Measurements from ENCODE around the gene DLGAP4.

Gene DLGAP4

GRCh38 chr20:36334281-36335205, 28.4 kb downstream of the DLGAP4 start:
- DNase-seq: no peak

GRCh38 chr20:36335206-36335870, 29.2 kb downstream of the DLGAP4 start:
- DNase-seq: no peak

GRCh38 chr20:36336204-36336603, 30.1 kb downstream of the DLGAP4 start:
- no peak for DNase-seq

- no peak for DNase-seq
Measured at GRCh38 chr20:36336954-36337704, 31.0 kb downstream of the DLGAP4 start.

GRCh38 chr20:36337886-36338285, 31.7 kb downstream of the DLGAP4 start:
- no peak for DNase-seq

GRCh38 chr20:36339646-36340592, 33.8 kb downstream of the DLGAP4 start:
- DNase-seq: no peak

- DNase-seq: no peak
Measured at GRCh38 chr20:36340593-36340990, 34.5 kb downstream of the DLGAP4 start.

- DNase-seq: no peak
Measured at GRCh38 chr20:36341331-36342020, 35.3 kb downstream of the DLGAP4 start.

GRCh38 chr20:36342331-36343120, 36.4 kb downstream of the DLGAP4 start:
- DNase-seq: no peak

- no peak for DNase-seq
Measured at GRCh38 chr20:36343641-36344040, 37.5 kb downstream of the DLGAP4 start.

GRCh38 chr20:36344517-36345132, 38.5 kb downstream of the DLGAP4 start:
- no peak for DNase-seq

GRCh38 chr20:36346256-36346655, 40.1 kb downstream of the DLGAP4 start:
- no peak for DNase-seq

- DNase-seq: no peak
Measured at GRCh38 chr20:36349384-36350170, 43.4 kb downstream of the DLGAP4 start.

- no peak for DNase-seq
Measured at GRCh38 chr20:36350439-36350838, 44.3 kb downstream of the DLGAP4 start.

GRCh38 chr20:36351937-36352336, 45.8 kb downstream of the DLGAP4 start:
- DNase-seq: no peak

GRCh38 chr20:36352843-36353553, 46.9 kb downstream of the DLGAP4 start:
- no peak for DNase-seq

GRCh38 chr20:36353740-36354139, 47.6 kb downstream of the DLGAP4 start:
- no peak for DNase-seq

GRCh38 chr20:36355469-36356171, 49.5 kb downstream of the DLGAP4 start:
- no peak for DNase-seq
